ENCODE data around the gene RAB6A.
A peak's percentile ranks its signal among the peaks of the same experiment; 100 is the strongest.
"Not testable (repeated sequence)": the region's sequence is repeated elsewhere in the genome, so short reads cannot be mapped to it uniquely, and the experiment has no call there.

Gene RAB6A

DNA sequence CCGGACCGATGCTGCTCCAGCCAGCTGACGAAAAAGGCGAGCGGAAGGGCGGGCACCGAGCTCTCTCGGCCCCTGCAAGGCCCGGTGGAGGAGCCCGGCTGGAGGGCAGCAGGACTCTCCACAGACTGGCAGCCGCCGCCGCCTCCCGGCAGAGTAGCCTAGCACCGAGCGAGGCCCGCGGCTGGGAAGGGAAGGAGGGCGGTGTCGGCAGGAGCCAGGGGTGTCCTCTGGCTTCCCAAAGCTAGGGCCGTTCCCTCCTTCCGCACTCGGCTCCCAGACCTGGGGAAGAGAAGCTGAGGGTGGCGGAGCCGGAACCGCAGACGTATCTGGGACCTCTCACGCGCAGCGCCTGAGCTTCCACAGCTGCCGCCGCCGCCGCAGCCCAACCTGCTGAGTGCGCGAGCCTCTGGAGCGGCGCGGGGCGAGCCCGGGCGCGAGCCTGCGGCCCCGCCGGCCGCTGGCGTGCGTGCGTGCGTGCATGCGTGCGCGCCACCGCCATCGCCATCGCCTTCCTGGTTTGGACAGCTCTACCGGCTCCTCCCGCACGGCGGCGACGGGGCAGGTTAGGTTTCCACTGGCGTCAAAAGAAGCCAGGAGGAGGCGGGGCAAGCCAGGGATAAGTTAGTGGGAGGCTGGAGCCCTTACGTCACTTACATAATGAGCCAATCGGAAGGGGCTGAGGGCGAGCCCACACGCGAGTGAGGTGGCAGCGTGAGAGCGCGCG is at the start of gene RAB6A:
Gene RAB6A, minus strand, starts transcription at position 396 of the 724 bp plus-strand sequence. CDS start 439 bp downstream, outside the sequence.
- DNase-seq = peak; percentile 100

DNA sequence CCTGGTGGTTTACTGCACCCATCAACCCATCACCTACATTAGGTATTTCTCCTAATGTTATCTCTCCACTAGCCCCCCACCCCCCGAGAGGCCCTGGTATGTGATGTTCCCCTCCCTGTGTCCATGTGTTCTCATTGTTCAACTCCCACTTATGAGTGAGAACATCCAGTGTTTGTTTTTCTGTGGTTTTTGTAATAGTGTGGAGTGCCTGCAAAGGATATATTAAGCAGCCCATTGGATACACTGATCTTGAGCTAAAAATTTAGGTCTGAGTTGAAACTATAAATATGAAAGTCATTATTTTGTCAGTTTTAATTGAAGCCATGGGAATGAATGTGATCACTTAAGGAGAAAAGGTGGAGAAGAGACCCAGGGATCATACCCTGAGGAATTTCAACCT is 49.8 kb upstream of the RAB6A start:
- no peak for DNase-seq

DNA sequence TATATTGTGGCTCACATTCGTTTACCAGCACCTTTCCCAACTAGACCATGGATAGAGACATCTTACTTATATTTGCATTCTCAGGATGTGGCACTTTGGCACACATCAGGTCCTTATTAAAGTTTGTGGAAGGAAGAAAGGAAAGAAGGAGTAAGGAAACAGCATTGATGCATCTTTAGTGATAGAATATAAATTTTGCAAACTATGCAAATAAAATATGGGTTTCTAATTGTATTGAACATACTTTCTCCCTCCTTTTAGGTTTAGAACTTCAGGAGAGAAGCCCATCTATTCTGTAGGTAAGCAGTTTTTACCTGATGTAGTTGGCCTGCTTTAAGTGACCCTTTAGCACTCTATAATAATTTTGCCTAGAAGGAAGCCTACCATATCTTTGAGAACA is 47.2 kb upstream of the RAB6A start:
- DNase-seq = no peak

DNA sequence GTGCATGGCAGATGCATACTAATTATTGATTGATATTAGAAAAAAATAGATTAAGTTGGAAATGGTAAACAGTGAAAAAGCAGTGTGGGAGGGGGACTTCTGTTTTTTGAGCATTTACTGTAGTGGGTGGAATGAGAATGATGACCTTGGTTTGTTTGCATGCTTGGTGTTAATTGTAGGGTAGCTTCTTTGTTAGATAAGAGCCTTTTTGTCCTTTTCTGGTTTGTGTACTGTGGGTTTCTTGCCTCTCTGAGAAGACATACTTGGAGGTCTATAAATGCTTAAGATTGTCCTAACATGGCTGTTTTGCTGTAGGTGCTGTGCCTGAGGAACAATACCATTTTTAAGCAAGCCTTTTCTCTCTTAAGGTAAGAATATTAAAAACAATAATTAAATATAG is 43.8 kb upstream of the RAB6A start:
- DNase-seq = no peak

DNA sequence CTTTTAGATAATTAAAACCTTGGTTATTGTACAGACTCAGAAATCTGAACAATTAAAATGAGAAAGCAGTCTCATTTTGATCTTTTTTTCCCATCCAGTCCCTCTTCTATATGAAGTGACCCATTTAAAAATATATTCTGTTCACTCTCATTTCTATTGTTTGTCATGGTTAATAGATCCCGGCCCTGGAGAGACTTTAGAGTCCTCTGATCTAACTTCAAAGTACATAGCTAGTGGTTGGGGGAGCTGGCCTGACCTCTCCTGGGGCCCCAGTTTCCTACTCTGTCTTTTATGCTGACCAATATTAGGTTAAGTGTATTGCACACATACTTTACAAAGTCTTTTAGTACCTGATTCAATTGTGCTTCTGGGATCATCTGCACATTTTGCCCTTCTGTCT is 40.3 kb upstream of the RAB6A start:
- no peak for DNase-seq

DNA sequence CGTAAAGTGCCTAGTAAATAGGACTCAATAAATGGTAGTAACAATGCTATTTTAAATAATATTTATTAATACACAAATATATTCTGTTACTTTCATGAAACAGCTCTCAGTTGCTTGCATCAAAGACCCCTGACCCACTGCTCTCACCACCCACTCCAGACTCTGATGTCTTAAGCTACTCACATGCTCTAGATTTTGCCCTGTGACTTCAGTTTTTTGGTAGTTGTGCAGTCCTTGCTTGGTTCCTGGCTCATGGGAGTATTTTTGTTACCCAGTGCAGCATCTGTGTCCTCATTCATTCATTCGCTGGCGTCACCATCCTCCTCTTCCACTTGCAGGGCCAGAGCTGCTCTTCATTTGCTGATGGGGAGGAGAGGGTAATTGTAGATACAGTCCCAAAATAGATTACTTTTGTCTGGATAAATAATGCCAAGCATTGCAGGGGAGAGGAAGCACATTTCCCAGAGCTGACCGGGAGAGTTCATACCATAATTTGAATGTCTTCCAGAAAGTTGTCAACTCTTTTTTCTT is 39.5 kb upstream of the RAB6A start:
- DNase-seq = no peak

DNA sequence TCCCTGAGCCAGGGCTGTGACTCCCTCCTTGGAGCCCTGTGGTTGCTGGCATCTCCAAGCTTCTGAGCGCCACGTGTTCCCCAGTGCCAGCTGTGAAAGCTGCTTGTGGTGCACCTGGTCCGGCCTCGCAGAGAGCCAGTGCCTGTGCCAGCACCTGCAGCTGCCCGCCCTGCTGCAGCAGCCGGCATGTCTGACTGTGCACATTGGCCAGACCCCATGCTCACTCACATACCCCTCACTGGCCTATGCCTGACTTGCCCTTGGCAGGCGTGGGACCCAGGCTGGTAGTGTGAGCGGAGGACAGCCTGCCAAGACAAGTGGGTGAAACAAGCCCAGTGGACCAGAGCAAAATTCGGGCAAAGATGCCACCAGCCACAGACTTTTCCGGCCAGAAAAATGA is 36.6 kb upstream of the RAB6A start:
- peak; percentile 71 to 92 for DNase-seq

DNA sequence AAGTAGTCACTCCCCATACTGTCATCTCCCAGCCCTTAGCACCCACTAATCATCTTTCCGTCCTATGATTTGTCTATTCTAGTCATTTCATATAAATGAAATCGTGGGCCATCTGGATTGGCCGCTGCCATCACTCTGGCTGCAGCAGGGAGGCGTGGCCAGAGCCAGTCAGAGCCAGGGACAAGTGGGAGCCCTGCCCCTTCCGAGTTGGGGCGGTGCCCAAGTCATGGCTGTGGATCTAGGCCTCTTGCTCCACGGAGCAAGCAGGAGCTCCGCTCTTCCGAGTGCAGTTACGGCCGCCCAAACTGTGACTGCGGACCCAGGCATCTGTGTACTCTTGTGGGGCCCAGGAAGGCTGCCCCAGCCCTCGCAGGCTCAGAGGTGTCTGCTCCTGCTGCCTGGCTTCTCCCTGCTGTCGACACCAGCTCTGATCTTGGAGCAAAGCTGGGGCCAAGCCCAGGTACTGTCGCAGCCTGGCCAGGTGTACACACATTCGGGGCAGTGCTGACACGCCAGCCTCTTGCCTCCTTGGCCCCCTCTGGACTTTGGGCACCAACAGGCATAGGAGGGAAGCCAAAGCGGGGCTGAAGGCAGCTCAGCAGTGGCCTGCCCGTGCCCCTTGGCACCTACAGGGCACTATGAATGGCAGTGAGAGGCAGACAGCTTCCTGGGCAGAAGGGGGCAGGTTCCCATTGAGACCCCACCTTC is 35.2 kb upstream of the RAB6A start:
- peak in 1 of 2 experiments; percentile 4 for DNase-seq

DNA sequence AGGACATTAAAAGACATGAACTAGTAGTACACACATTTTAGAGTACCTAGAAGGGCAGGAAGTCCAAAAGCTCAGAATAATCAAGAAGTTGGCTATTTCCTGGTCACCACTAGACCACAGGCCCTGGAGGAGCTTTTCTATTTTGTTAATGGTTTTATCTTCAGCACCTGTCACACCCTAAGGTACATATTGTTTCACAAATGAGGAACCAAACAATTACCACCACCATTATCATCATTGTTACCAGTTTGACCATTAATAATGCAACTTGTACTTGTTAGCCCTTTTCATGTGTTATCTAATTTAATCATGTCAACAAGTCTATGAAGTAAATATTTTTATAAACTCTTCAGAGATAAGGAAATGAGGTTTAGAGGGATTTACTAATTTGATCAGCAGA is 31.7 kb upstream of the RAB6A start:
- no peak for DNase-seq

DNA sequence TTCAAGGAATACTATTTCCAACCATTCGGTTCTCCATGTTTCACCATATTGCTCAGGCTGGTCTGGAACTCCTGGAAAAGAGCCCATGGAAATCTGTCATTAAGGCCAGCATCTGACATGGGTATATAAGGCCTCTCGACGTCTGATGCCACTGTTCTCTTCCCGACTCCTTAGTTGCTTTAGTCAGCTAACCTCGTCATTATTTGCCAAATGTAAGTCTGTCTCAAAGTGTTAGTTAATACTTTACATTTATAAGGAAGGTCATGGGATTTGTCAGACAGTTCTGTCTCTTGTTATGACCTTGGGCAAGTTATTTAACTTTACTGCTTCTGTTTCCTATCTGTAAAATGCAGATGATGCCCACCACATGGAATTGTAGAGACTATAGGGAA is 28.4 kb upstream of the RAB6A start:
- DNase-seq = no peak

DNA sequence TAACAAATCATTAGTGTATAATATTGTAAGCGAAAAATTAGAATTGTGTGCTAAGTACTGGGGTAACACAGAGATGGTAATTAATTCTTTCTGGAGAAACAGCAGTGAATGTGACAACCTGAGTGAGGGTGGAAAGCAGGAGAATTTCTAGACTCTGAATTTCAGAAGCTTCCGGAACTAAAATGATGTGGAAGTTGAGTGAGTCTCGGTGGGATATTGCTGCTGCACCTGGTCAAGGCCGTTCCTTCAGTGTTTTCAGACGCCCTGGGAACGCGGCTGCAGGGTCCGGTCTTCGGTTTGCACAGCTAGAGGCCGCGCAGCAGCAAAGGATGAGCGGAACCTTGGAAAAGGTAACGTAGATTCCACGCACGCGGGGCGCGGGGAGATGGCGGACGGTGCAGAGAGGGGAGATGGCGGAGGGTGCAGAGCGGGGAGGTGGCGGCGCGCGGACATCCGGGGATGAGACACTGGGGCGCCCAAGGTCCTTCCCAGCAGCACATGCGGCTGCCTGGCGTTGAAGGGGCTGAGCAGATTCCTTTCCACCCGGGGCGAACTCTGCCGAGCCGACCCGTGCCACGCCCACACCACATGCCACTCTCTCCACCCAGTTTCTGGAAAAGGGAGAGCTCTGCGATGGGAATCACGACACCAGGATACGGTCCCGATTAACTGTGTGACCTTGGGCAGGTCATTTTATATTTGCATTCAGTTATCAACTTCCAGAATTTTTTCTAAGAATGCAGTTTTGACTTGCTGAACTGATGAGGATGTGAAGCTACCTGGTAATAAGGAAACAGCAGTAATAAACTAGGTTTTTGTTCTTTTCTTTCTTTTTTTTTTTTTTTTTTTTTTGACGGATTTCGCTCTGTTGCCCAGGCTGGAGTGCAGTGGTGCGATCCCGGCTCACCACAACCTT is 27.0 kb upstream of the RAB6A start, which contains the start of gene MRPL48:
Gene MRPL48, plus strand, starts transcription at position 232 of the 916 bp plus-strand sequence. Its CDS starts 98 bp downstream, at position 330.
- DNase-seq = peak; percentile 97 to 98

DNA sequence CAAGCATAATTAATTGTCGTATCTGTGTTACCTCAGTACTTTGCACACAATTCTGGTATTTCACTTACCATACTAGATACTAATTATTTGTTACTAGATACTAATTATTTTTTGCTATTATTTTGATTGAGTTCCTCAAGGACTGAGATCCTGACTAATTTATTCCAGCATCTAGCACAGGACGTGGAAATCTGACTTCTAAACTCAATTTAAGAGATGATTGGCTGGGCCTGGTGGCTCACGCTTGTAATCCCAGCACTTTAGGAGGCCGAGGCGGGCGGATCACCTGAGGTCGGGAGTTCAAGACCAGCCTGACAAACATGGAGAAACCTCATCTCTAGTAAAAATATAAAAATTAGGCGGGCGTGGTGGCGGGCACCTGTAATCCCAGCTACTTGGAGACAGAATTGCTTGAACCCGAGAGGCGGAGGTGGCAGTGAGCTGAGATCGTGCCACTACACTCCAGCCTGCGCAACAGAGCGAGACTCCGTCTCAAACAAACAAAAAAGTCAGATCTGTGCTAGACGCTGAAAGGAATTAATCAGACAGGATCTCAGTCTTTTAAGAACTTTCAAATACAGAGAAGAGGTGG is 26.3 kb upstream of the RAB6A start:
- DNase-seq = no peak

DNA sequence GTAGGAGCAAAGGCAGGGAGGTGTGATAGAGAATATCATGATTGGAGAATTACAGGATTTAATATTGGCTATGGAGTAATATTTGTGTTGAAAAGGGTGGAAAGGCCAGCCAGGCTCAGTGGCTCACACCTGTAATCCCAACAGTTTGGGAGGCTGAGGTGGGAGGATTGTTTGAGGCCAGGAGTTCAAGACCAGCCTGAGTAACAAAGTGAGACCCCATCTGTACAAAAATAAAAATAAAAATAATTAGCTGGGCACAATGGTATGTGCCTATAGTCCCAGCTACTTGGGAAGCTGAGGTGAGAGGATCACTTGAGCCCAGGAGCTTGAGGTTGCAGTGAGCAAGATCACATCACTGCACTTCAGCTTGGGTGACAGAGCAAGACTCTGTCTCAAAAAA is 24.6 kb upstream of the RAB6A start:
- DNase-seq = not testable (repeated sequence)

DNA sequence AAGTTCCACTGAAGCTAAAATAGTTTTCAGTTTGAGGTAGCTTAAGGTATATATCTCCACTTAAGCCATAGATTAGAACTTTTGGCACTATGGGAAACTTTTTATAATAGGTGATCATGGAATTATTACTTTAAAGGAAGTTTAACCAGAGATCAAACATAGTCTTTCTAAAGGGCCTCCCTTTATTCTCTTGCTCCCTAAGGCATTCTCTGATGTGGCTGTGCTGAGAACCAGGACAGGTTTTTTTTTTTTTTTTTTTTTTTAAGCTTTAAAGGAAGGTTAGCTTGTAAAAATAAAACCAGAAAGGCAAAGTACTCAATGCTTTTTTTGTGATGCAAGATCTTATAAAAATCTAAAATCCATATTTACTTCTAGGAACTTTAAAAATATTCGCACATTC is 23.9 kb upstream of the RAB6A start:
- no peak for DNase-seq

DNA sequence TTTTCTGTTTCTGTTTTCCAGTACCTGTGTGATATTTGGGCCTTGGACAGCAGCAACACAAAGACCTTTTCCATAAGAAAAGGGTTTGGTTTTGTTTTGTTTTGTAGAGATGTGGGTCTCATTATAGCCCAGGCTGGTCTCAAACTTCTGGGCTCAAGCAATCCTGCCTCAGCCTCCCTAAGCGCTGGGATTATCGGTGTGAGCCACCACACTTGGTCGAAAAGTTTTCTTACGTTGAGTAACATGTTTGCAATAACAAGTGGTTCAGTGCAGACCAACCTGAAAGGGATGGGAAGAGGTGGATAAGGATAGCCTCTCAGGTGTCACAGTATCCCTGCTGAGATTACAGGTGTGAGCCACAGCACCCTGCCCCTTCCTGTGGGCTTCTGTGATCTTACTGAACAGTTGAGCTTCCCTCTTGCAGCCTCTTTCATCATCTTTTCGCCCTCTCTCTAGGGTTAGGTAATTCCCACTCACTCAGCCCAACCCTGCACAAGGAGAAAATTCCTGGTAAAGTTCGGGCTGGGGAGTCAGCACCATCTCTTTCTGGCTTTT is 23.3 kb upstream of the RAB6A start:
- DNase-seq = no peak

DNA sequence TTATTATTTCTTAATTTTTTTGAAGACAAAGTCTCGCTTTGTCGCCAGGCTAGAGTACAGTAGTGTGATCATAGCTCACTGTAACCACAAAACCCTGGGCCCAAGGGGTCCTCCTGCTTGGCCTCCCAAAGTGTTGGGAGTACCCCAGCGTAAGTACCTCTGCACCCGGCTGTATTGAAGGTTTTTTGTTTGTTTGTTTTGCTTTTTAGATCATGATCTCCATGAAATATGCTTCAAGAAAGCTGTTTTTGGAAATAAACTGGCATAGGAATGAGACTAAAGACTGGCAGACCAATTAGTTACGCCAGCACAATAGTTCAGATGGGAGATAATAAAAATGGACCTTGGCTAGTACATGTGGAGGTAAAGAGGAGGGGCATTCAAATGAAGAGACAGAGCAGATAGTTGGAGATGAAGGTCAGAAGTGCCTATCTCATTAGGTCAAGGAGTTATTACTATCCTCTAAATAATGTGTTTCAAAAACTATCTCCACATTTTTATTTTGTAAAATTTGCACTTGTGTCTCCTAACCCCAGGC is 22.7 kb upstream of the RAB6A start:
- DNase-seq = no peak

DNA sequence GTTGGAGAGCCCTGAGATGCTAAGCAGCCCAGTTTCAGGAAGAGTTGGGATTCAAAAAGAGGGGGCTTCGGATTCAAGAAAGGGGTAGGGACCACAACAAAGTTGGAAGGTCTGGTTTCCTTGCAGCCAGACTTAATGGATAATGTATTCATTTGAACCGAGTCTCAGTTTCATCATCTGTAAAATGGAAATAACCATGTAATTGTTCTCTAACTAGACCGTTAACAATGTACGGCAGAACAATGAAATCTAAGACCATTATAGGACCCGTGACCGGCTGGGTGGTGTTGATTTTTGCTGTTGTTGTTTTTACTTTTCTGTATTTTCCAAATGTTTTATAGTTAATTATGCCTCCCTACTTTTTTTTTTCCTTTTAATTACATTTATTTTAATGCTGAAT is 20.4 kb upstream of the RAB6A start:
- DNase-seq = no peak

DNA sequence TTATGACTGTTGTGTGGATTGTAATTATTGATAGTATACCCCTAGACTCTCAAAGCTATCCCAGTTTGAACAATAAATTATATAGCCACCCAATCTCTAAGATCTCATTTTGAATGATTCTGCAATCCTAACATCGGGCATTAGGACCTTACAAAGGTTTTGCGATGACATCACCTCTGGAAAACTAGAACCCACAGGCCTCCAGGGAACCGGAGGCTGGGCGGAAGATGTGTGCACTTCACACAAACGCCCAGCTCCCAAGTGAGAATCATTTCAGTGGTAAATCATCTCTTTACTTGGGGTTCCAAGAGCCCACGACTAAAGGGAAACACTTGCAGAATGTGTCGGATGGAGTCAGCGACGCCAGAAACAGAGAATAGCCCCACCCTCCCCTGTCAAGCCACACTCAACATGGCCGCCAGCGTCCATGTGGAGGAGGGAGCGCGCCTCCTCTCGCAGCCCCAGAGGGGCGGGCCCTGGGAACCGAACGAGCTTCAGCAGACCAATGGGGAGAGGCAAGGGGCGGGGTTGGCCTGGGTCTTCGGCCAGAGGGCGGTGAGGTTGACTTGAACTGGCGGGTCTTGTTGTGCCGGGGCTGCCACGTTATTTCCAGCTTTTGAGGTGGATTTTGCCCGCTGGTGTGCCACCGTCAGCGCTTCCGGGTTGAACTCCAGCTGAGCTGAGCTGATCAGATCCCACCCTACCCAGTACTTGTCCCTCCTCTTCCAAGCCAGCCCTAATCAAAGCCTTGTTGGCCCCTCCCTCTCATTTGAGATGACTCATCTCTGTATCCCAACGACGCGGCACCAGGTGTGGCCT is 18.4 kb upstream of the RAB6A start:
- peak; percentile 100 for DNase-seq

DNA sequence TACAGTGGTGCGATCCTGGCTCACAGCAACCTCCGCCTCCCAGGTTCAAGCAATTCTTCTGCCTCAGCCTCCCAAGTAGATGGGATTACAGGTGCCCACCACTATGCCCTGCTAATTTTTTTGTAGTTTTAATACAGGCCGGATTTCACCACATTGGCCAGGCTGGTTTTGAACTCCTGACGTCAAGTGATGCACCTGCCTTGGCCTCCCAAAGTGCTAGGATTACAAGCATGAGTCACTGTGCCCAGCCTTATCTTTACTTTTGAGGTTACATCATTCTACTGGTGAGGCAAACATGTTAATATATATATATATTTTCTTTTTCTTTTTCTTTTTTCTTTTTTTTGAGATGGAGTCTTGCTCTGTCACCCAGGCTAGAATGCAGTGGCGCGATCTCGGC is 9.9 kb upstream of the RAB6A start:
- not testable (repeated sequence) for DNase-seq

DNA sequence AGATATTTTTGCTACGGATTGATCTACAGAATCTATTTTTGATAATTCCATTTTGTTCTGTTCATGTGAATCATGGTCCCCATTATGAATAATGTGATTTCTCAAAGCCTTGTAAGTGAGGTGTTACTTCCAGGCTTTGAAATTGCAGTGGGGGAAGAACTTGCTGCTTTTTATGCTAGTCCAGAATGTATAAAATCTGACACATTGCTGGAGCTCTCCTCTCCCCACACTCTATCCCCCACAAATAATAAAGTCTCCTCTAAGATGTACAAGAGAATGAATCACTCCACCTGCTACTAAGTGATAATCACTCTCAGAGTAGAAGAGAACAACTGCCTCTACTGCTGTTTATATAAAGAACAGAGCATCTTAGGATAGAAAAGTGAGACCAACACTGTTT is 5.9 kb upstream of the RAB6A start:
- no peak for DNase-seq

DNA sequence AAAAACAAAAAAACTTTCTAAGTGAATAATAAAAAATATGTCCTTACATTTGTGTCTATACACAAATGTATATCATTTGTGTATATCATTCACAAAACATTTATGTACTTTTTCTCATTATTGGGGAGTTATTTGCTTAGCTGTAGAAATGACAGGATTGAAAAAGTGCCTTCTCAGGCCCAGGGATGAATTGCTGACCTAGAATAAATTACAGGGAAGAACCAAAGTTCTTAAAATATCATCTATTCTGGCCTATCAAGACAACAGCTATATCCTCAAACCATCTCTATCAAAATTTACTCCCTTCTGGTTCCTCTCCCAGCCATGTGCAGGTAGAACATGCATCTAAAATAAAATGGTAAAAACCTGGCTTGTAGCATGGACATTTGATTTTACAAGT is 1.9 kb upstream of the RAB6A start:
- DNase-seq = no peak

Data from SHP77 (cell line).